GM12878 (cell line): ENCODE measurements around the gene IMPACT. TPM values are rescaled to one million over a fixed set of nuclear protein-coding genes. Genes with fewer than 3 reads are reported as not detected.

ENCODE experiments used
- ATAC-seq: fragments of 200-7000 bp; cut with Tn5 transposase; 3 replicates; pipeline ENCODE4 v1.9.1; 2020; ENCODE audit warnings: mild to moderate bottlenecking, moderate library complexity
- BruUV-seq: library from RNA; stranded (reverse); fragments of 400-500 nt; replicated peaks from 2 replicates; lab custom pipeline; 2021; lab: Mats Ljungman, UMichigan
- CTCF ChIA-PET: fragments of 300-600 bp; sonication (Branson Sonifier 250); formaldehyde crosslinking; extraction: SDS; loops from one replicate; lab custom pipeline; 2021; ENCODE audit warnings: inconsistent platforms; lab: Yijun Ruan, JAX
- POLR2A ChIA-PET: fragments of 350-600 bp; formaldehyde crosslinking; extraction: SDS; loops from one replicate; lab custom pipeline; 2021; ENCODE audit warnings: inconsistent platforms; lab: Charles Lee
- RAD21 ChIA-PET: fragments of 300-600 bp; sonication (Branson Sonifier 250); formaldehyde crosslinking; loops from one replicate; lab custom pipeline; 2023; ENCODE audit warnings: antibody characterized with exemption; ENCODE audit not compliant: unreplicated experiment; lab: Charles Lee
- SMC1A ChIA-PET: fragments of 300-600 bp; sonication (Branson Sonifier 250); formaldehyde crosslinking; loops from one replicate; lab custom pipeline; 2023; ENCODE audit not compliant: unreplicated experiment, uncharacterized antibody; lab: Charles Lee
- DNase-seq: peaks from one replicate; pipeline ENCODE4 v3.0.0-alpha.2; 2011; ENCODE audit warnings: low read depth, low spot score
- FAIRE-seq: peaks from 3 replicates; lab custom pipeline; 2011; peaks lifted over from hg19 to GRCh38; lab: Jason Lieb, UNC
- H2AFZ ChIP-seq: 2 replicates; pipeline ENCODE4 v1.6.0; 2011; ENCODE audit warnings: low read depth, low read length, control low read depth; ENCODE audit not compliant: control insufficient read depth
- H3K27ac ChIP-seq: 2 replicates; pipeline ENCODE4 v1.5.1; 2011; ENCODE audit warnings: control low read depth; ENCODE audit not compliant: control insufficient read depth, insufficient read depth
- H3K27me3 ChIP-seq, 2 experiments: replicated peaks in 1 of 2; 2 replicates each; pipeline versions ENCODE4 v1.6.0 to v1.6.1; 2011; ENCODE audit warnings: low read length in 1 of 2; ENCODE audit not compliant: control insufficient read depth in 2 of 2, insufficient read depth in 2 of 2
- H3K36me3 ChIP-seq, 2 experiments: 2 replicates each; pipeline ENCODE4 v1.5.1; 2011; ENCODE audit warnings: low read length in 1 of 2; ENCODE audit not compliant: control insufficient read depth in 2 of 2, insufficient read depth in 2 of 2
- H3K4me1 ChIP-seq: 2 replicates; pipeline ENCODE4 v1.6.1; 2011; ENCODE audit warnings: mild to moderate bottlenecking, low read length, moderate library complexity, mixed read lengths; ENCODE audit not compliant: control insufficient read depth, insufficient read depth
- H3K4me2 ChIP-seq: 2 replicates; pipeline ENCODE4 v1.6.0; 2011; ENCODE audit warnings: control low read depth; ENCODE audit not compliant: control insufficient read depth, insufficient read depth
- H3K4me3 ChIP-seq: fragments of 200-600 bp; sonication (generic); 2 replicates; pipeline ENCODE4 v1.5.1; 2016
- H3K79me2 ChIP-seq: 2 replicates; pipeline ENCODE4 v1.6.0; 2011; ENCODE audit warnings: low read length; ENCODE audit not compliant: control insufficient read depth, insufficient read depth
- H3K9ac ChIP-seq: 2 replicates; pipeline ENCODE4 v1.8.0; 2011; ENCODE audit warnings: low read length, control low read depth, mixed read lengths; ENCODE audit not compliant: control insufficient read depth, insufficient read depth
- H3K9me3 ChIP-seq: replicated peaks from 3 replicates; pipeline ENCODE4 v1.5.1; 2011; ENCODE audit warnings: mild to moderate bottlenecking, low read length; ENCODE audit not compliant: control insufficient read depth, insufficient read depth
- H4K20me1 ChIP-seq: 2 replicates; pipeline ENCODE4 v1.6.0; 2011; ENCODE audit not compliant: control insufficient read depth, insufficient read depth
- ATF2 ChIP-seq: IDR thresholded peaks from 2 replicates; pipeline ENCODE4 v1.6.1; 2012; ENCODE audit warnings: low read length, inconsistent platforms
- ATF7 ChIP-seq: fragments of 450-650 bp; IDR thresholded peaks from 2 replicates; pipeline ENCODE4 v1.6.1; 2016; ENCODE audit warnings: low read depth, mild to moderate bottlenecking
- CBFB ChIP-seq: IDR thresholded peaks from 2 replicates; pipeline ENCODE4 v1.6.1; 2016; ENCODE audit warnings: antibody characterized with exemption, low read depth
- CTCF ChIP-seq, 3 experiments: IDR thresholded peaks in 2 of 3; conservative IDR thresholded peaks in 1 of 3; 2 replicates each; pipeline ENCODE4 v1.5.1; 2011; ENCODE audit warnings: low read depth in 3 of 3, low read length in 3 of 3, mild to moderate bottlenecking in 3 of 3, control low read depth in 2 of 3, moderate library complexity in 2 of 3, inconsistent platforms in 1 of 3, mixed read lengths in 1 of 3; ENCODE audit not compliant: control insufficient read depth in 2 of 3, insufficient read depth in 1 of 3; ENCODE audit errors: extremely low read depth in 1 of 3
- DPF2 ChIP-seq: fragments of 450-650 bp; IDR thresholded peaks from 2 replicates; pipeline ENCODE4 v1.6.1; 2017; ENCODE audit warnings: mild to moderate bottlenecking
- E2F4 ChIP-seq: IDR thresholded peaks from 2 replicates; pipeline ENCODE4 v1.6.1; 2012; ENCODE audit warnings: low read depth, low read length, improper control_type of control experiment
- FOXK2 ChIP-seq: fragments of 450-650 bp; IDR thresholded peaks from 2 replicates; pipeline ENCODE4 v1.6.1; 2017; ENCODE audit warnings: mild to moderate bottlenecking, moderate library complexity
- HCFC1 ChIP-seq: fragments of 150-350 bp; IDR thresholded peaks from 2 replicates; pipeline ENCODE4 v1.6.1; 2014; ENCODE audit warnings: low read length
- MXI1 ChIP-seq: fragments of 150-350 bp; IDR thresholded peaks from 2 replicates; pipeline ENCODE4 v1.6.1; 2011; ENCODE audit warnings: low read depth, mild to moderate bottlenecking, inconsistent platforms, low read length, improper control_type of control experiment
- NRF1 ChIP-seq: conservative IDR thresholded peaks from 2 replicates; pipeline ENCODE4 v1.6.1; 2011; ENCODE audit warnings: mild to moderate bottlenecking, low read depth, low read length, improper control_type of control experiment
- POLR2AphosphoS5 ChIP-seq: IDR thresholded peaks from 2 replicates; pipeline ENCODE4 v1.6.1; 2011; ENCODE audit warnings: mild to moderate bottlenecking, low read length, inconsistent platforms
- SMC3 ChIP-seq: IDR thresholded peaks from 2 replicates; pipeline ENCODE4 v1.6.1; 2011; ENCODE audit warnings: low read length, improper control_type of control experiment, borderline replicate concordance
- ZBTB33 ChIP-seq: fragments of 450-650 bp; IDR thresholded peaks from 2 replicates; pipeline ENCODE4 v1.6.1; 2017; ENCODE audit warnings: mild to moderate bottlenecking
- ZBTB40 ChIP-seq: fragments of 450-650 bp; IDR thresholded peaks from 2 replicates; pipeline ENCODE4 v1.6.1; 2016; ENCODE audit warnings: mild to moderate bottlenecking, moderate library complexity, borderline replicate concordance
- WGBS: methylation state at CpG from one replicate; pipeline ENCODE4 v1.1.6; 2016; ENCODE audit warnings: low lambda C conversion rate; ENCODE audit not compliant: insufficient replicate concordance, insufficient coverage; ENCODE audit errors: missing lambda C conversion rate; 5-methylcytosine and 5-hydroxymethylcytosine counted together
- in situ Hi-C: fragments of 300-500 bp; cut with MboI; formaldehyde crosslinking; loops from 9 replicates; pipeline ENCODE4 v1.14.3; 2018; ENCODE audit warnings: mixed read lengths
- intact Hi-C: fragments of 100-400 bp; cut with micrococcal nuclease; formaldehyde crosslinking; loops from one replicate; pipeline ENCODE4 v1.14.2; 2022; ENCODE audit not compliant: unreplicated experiment
- polyA plus RNA-seq, 11 experiments: library from polyadenylated mRNA; depleted of rRNA in 4 of 11; unstranded in 6 of 11; stranded (reverse) in 5 of 11; fragments of >200 nt; fragmentation: Nextera tagmentation in 4 of 11; fragmentation: Illumina TruSeq in 1 of 11; extraction: Ambion mirVana in 4 of 11; extraction: Trizol in 1 of 11; gene quantifications; 1 replicate in 1 of 11; 2 replicates in 10 of 11; pipeline versions ENCODE4 v1.2.1 to v1.2.3, GENCODE V29; 2011 to 2016; ENCODE audit warnings: inconsistent platforms in 2 of 11, missing spikeins in 2 of 11, low read depth in 1 of 11
- total RNA-seq, 4 experiments: library from RNA; depleted of rRNA in 3 of 4; stranded (reverse); fragments of >200 nt in 3 of 4; fragmentation: Illumina TruSeq in 1 of 4; extraction: Trizol in 1 of 4; gene quantifications; 2 replicates each; pipeline versions ENCODE4 v1.2.1 to v1.2.3, GENCODE V29; 2013 to 2021

The IMPACT gene
- total and polyA plus RNA-seq, 10 of the 15 experiments (the other 5 are each of a cell fraction or from before 2014, with no cell fraction given) = 0.10 to 0.84 (median 0.53) TPM

GRCh38 chr18:24420551-24420950 lies 5.9 kb upstream of the IMPACT start:
- POLR2A ChIA-PET = no interaction called here
- CTCF ChIA-PET = interaction anchor here (1.5 kb wide), 1 partner anchor 13 kb away, joined by 5 read pairs; no protein-coding TSS in a partner anchor
- ATAC-seq (no peak), DNase-seq (no peak), FAIRE-seq (no peak)
- Histone ChIP-seq H3K79me2 (no peaks in the 10 kb centered on the region), H3K9ac (no peak overlapping the region), H3K4me2 (no peak overlapping the region), H3K27ac (no peak overlapping the region), H3K9me3 (peaks cover 1% of the 10 kb centered on the region; the same call in 1 of the 3 replicates), H4K20me1 (no peaks in the 10 kb centered on the region), H2AFZ (no peak overlapping the region), H3K4me1 (no peaks in the 10 kb centered on the region), H3K4me3 (no peak overlapping the region), H3K36me3 (no peaks in the 10 kb centered on the region), H3K27me3 (no peaks in the 10 kb centered on the region; a peak in 2 of 4 replicates)
- no TSS peak for BruUV-seq
- RAD21 ChIA-PET = no interaction called here
- WGBS = 70% methylated on average over 4 of the region's 4 CpGs
- in situ Hi-C loops (no loop called here), intact Hi-C loops (no loop called here)
- SMC1A ChIA-PET = no interaction called here
- TF ChIP-seq ATF7 (no peak), E2F4 (no peak), POLR2AphosphoS5 (no peak), CBFB (no peak), ZBTB40 (no peak), ZBTB33 (no peak), ATF2 (no peak), FOXK2 (no peak), SMC3 (no peak), MXI1 (no peak), DPF2 (no peak), NRF1 (no peak), HCFC1 (no peak), CTCF (IDR thresholded peaks at IDR 0.05 in 2 of 3, conservative IDR thresholded peaks at IDR 0.05 in 1 of 3; ENCODE audit: control insufficient read depth in 2 of 3, extremely low read depth in 1 of 3, insufficient read depth in 1 of 3, low read depth in 3 of 3, low read length in 3 of 3) (no peak)
